Colonic mucosa (tissue), 4 donors: ENCODE data around the gene DDR2. TPM values are rescaled to one million over a fixed set of nuclear protein-coding genes. Genes with fewer than 3 reads are reported as not detected.

ENCODE experiments used
- DNase-seq: peaks from one replicate; pipeline ENCODE4 v3.0.0-alpha.2; 2020
- H3K27ac ChIP-seq: fragments of 200-600 bp; one replicate; pipeline ENCODE4 v1.8.0; 2021
- H3K27me3 ChIP-seq: fragments of 200-600 bp; one replicate; pipeline ENCODE4 v1.8.0; 2021
- H3K36me3 ChIP-seq: fragments of 200-600 bp; one replicate; pipeline ENCODE4 v1.8.0; 2021
- H3K4me1 ChIP-seq: fragments of 200-600 bp; one replicate; pipeline ENCODE4 v1.8.0; 2021; ENCODE audit warnings: mild to moderate bottlenecking
- H3K4me3 ChIP-seq: fragments of 200-600 bp; one replicate; pipeline ENCODE4 v1.8.0; 2021
- H3K9ac ChIP-seq, 2 donors: one replicate each; pipeline ENCODE4 v1.7.0; 2013; ENCODE audit warnings: control low read depth in 2 of 2, low read depth in 2 of 2, low read length in 2 of 2
- H3K9me3 ChIP-seq: fragments of 200-600 bp; one replicate; pipeline ENCODE4 v1.8.0; 2021
- intact Hi-C: fragments of 100-400 bp; cut with DNase I; formaldehyde crosslinking; loops from one replicate; pipeline ENCODE4 v1.14.1; 2022
- total RNA-seq, 2 donors: library from RNA; stranded (reverse); fragmentation: NEBNext Ultra II Directional in 1 of 2; extraction: Animal tissue kit (Norgen Biotek cat#: 25700) in 1 of 2; gene quantifications; one replicate each; pipeline ENCODE4 v1.2.1, GENCODE V29; 2021
- TF ChIP-seq, protein P1 (sequence below): fragments of 200-600 bp; IDR thresholded peaks from one replicate; pipeline ENCODE4 v1.8.0; 2022; ENCODE audit warnings: antibody characterized with exemption, mild to moderate bottlenecking
- donor health status: healthy.
- donor health status: DM: no; HTN: no; CAD: no.
- donor health status: DM: no; HTN: no; CAD: no.

Gene DDR2
- total RNA-seq, 2 donors from 2014 or later = 7.6 to 26.5 TPM

- no peaks in the 10 kb centered on the region for H3K36me3 ChIP-seq
- H3K9me3 ChIP-seq = no peaks in the 10 kb centered on the region
- H3K27ac ChIP-seq = no peak overlapping the region
- intact Hi-C loops = no loop called here
- no peak overlapping the region for H3K9ac ChIP-seq
- no peaks in the 10 kb centered on the region for H3K4me1 ChIP-seq
- TF ChIP-seq, protein P1, sequence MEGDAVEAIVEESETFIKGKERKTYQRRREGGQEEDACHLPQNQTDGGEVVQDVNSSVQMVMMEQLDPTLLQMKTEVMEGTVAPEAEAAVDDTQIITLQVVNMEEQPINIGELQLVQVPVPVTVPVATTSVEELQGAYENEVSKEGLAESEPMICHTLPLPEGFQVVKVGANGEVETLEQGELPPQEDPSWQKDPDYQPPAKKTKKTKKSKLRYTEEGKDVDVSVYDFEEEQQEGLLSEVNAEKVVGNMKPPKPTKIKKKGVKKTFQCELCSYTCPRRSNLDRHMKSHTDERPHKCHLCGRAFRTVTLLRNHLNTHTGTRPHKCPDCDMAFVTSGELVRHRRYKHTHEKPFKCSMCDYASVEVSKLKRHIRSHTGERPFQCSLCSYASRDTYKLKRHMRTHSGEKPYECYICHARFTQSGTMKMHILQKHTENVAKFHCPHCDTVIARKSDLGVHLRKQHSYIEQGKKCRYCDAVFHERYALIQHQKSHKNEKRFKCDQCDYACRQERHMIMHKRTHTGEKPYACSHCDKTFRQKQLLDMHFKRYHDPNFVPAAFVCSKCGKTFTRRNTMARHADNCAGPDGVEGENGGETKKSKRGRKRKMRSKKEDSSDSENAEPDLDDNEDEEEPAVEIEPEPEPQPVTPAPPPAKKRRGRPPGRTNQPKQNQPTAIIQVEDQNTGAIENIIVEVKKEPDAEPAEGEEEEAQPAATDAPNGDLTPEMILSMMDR = no peak
- H3K4me3 ChIP-seq = no peak overlapping the region
- H3K27me3 ChIP-seq = no peaks in the 10 kb centered on the region
- DNase-seq = no peak
These were observed 49.8 kb downstream of the DDR2 start for GRCh38 chr1:162682013-162682419.

GRCh38 chr1:162687870-162688269 lies 55.6 kb downstream of the DDR2 start:
- no peak overlapping the region for H3K4me3 ChIP-seq
- no peak for DNase-seq
- H3K9ac ChIP-seq = no peak overlapping the region
- no peaks in the 10 kb centered on the region for H3K9me3 ChIP-seq
- intact Hi-C loops = no loop called here
- no peaks in the 10 kb centered on the region for H3K4me1 ChIP-seq
- TF ChIP-seq, protein P1 = no peak
- no peaks in the 10 kb centered on the region for H3K36me3 ChIP-seq
- no peaks in the 10 kb centered on the region for H3K27me3 ChIP-seq
- no peak overlapping the region for H3K27ac ChIP-seq

- Histone ChIP-seq H3K36me3 (no peaks in the 10 kb centered on the region), H3K27ac (no peak overlapping the region), H3K9ac (no peak overlapping the region), H3K9me3 (no peaks in the 10 kb centered on the region), H3K4me1 (no peaks in the 10 kb centered on the region), H3K27me3 (no peaks in the 10 kb centered on the region), H3K4me3 (no peak overlapping the region)
- intact Hi-C loops = no loop called here
- DNase-seq = no peak
- TF ChIP-seq, protein P1 = no peak
These were observed 56.3 kb downstream of the DDR2 start for GRCh38 chr1:162688521-162688920.

DNA sequence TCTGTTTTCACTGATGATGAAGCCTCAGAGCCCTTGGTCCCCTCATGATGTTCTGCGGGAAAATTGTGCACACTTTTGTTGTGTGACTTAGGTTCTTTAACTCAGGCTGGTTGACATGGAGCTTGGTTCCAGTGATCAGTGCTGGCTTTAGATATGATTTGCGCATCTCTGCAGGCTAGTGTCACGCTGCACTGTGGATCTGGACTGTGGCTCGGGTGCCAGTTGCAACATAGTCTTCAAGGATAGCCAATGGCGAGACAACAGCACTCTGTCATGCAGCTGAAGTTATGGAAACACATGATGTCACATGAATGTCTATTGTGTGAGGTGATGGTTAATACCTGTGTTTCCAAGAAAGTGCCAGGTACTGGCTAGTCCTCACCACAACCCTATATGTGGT lies 56.7 kb downstream of the DDR2 start:
- H3K4me3 ChIP-seq = no peak overlapping the region
- no peak overlapping the region for H3K27ac ChIP-seq
- intact Hi-C loops = no loop called here
- DNase-seq = no peak
- TF ChIP-seq, protein P1 = no peak
- H3K36me3 ChIP-seq = no peaks in the 10 kb centered on the region
- no peaks in the 10 kb centered on the region for H3K9me3 ChIP-seq
- no peaks in the 10 kb centered on the region for H3K27me3 ChIP-seq
- H3K9ac ChIP-seq = no peak overlapping the region
- no peaks in the 10 kb centered on the region for H3K4me1 ChIP-seq

DNA sequence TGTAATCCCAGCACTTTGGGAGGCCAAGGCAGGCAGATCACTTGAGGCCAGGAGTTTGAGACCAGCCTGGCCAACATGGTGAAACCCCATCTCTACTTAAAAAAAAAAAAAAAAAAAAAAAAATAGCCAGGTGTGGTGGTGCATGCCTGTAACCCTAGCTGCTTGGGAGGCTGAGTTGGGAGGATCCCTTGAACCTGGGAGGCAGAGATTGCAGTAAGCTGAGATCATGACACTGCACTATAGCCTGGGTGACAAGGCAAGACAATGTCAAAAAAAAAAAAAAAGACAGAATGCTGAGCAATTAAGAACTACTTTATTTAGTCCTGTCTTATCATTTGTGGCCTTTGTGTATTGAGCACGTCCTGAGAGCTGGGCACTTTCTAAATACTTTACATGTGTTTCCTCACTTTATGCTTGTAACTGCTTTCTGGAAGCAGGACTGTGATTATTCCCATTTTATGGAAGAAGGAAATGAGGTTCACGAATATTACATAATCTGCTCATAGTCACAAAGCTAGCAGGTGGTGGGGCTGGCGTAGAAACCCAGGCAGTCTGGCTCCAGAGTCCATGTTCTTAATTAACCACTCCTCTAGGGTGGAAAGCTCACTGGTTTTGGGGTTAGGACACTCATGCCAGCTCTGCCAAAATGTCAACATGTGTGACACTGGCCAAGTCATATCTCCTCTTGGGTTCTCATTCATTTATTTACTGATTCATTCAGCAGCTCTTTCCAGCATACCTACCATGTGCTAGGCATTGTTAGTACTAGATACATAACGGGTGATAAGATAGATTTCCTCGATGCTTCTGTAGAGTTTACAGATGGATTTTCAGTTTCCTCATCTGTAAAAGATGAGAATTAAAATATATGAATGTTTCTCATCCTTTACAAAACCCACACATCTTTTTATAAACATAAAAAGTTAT lies 57.7 kb downstream of the DDR2 start:
- H3K4me3 ChIP-seq = no peak overlapping the region
- H3K27ac ChIP-seq = peak overlapping the region; percentile 48
- no peak for DNase-seq
- H3K27me3 ChIP-seq = no peaks in the 10 kb centered on the region
- no peaks in the 10 kb centered on the region for H3K36me3 ChIP-seq
- TF ChIP-seq, protein P1 = no peak
- no peaks in the 10 kb centered on the region for H3K4me1 ChIP-seq
- intact Hi-C loops = no loop called here
- no peak overlapping the region for H3K9ac ChIP-seq
- no peaks in the 10 kb centered on the region for H3K9me3 ChIP-seq
